Measurements from ENCODE around the gene CARD14. TPM values are rescaled to one million over a fixed set of nuclear protein-coding genes. Genes with fewer than 3 reads are reported as not detected.

The CARD14 gene
- total and polyA plus RNA-seq, 2 experiments from 2014 or later: 0.08 to 0.52 TPM

- 0 out of 2 replicates have a peak overlapping the region, but pooled peaks have one; percentile 23 for H3K4me2 ChIP-seq
- TF ChIP-seq NANOG (IDR thresholded peaks at IDR 0.05; ENCODE audit: borderline replicate concordance) (no peak), EZH2phosphoT487 (IDR thresholded peaks at IDR 0.05; ENCODE audit: unreplicated experiment) (no peak), ZNF114 (CRISPR knock-in tag; IDR thresholded peaks at IDR 0.05) (no peak), ETS1 (IDR thresholded peaks at IDR 0.05) (no peak)
- H3K4me1 ChIP-seq (ENCODE audit: insufficient read depth): peaks cover 22% of the 10 kb centered on the region
- H3K4me3 ChIP-seq: no peak overlapping the region
- H3K4me3 Mint-ChIP-seq: no peak overlapping the region
- no peak overlapping the region for H2AFZ ChIP-seq
- H3K27ac ChIP-seq (ENCODE audit: low read depth): no peak overlapping the region
- peaks cover 8% of the 10 kb centered on the region for H3K27me3 ChIP-seq (ENCODE audit: insufficient read depth)
- DNase-seq (ENCODE audit: low spot score) (no peak), ATAC-seq (no peak)
- H3K27ac Mint-ChIP-seq: no peak overlapping the region
- H3K27me3 Mint-ChIP-seq (ENCODE audit: insufficient read depth, low read depth, poor library complexity): peaks cover 15% of the 10 kb centered on the region
- H3K9me3 Mint-ChIP-seq: peaks cover 41% of the 10 kb centered on the region
- H3K4me1 Mint-ChIP-seq: peaks cover 36% of the 10 kb centered on the region
- H4K20me1 ChIP-seq (replicated peaks; ENCODE audit: insufficient read depth): peaks cover 6% of the 10 kb centered on the region; the same call in 1 of the 2 replicates
- 0 out of 2 replicates have a peak, but pooled peaks cover 6% of the 10 kb centered on the region for H3F3A ChIP-seq (replicated peaks; ENCODE audit: low read depth)
- H3K9me2 ChIP-seq (ENCODE audit: insufficient read depth): no peaks in the 10 kb centered on the region
- H3K79me2 ChIP-seq (replicated peaks; ENCODE audit: insufficient read depth): peaks cover 17% of the 10 kb centered on the region
- H3K36me3 Mint-ChIP-seq (ENCODE audit: low read depth): peaks cover 31% of the 10 kb centered on the region
- peaks cover 17% of the 10 kb centered on the region for H3K36me3 ChIP-seq (ENCODE audit: insufficient read depth)
Measured at GRCh38 chr17:80153004-80153403, 16.8 kb upstream of the CARD14 start.

GRCh38 chr17:80154166-80154565 lies 15.7 kb upstream of the CARD14 start:
- peaks cover 5% of the 10 kb centered on the region for H3K79me2 ChIP-seq (replicated peaks; ENCODE audit: insufficient read depth)
- 0 out of 2 replicates have a peak, but pooled peaks cover 5% of the 10 kb centered on the region for H4K20me1 ChIP-seq (replicated peaks; ENCODE audit: insufficient read depth)
- H2AFZ ChIP-seq: no peak overlapping the region
- peaks cover 26% of the 10 kb centered on the region for H3K4me1 ChIP-seq (ENCODE audit: insufficient read depth)
- peak; percentile 70 for DNase-seq (ENCODE audit: low spot score)
- H3K27ac ChIP-seq (ENCODE audit: low read depth): no peak overlapping the region
- 0 out of 2 replicates have a peak, but pooled peaks cover 5% of the 10 kb centered on the region for H3F3A ChIP-seq (replicated peaks; ENCODE audit: low read depth)
- TF ChIP-seq NANOG (IDR thresholded peaks at IDR 0.05; ENCODE audit: borderline replicate concordance) (no peak), CTCF (conservative IDR thresholded peaks at IDR 0.05; ENCODE audit: low read depth in 2 of 2) (no peak), EZH2 (IDR thresholded peaks at IDR 0.05; ENCODE audit: low read depth, unreplicated experiment) (no peak), CREB1 (CRISPR knock-in tag; IDR thresholded peaks at IDR 0.05; ENCODE audit: low read depth) (no peak), STAT1 (IDR thresholded peaks at IDR 0.05; ENCODE audit: unreplicated experiment) (no peak), ETS1 (IDR thresholded peaks at IDR 0.05) (no peak), POLR2AphosphoS5 (IDR thresholded peaks at IDR 0.05; ENCODE audit: low read depth) (no peak), ZNF331 (CRISPR knock-in tag; IDR thresholded peaks at IDR 0.05; ENCODE audit: low read depth) (no peak), JUNB (IDR thresholded peaks at IDR 0.05; ENCODE audit: unreplicated experiment) (no peak)
- H3K27me3 ChIP-seq (ENCODE audit: insufficient read depth): peaks cover 8% of the 10 kb centered on the region
- peaks cover 31% of the 10 kb centered on the region for H3K36me3 Mint-ChIP-seq (ENCODE audit: low read depth)
- no peaks in the 10 kb centered on the region for H3K9me2 ChIP-seq (ENCODE audit: insufficient read depth)
- H3K27ac Mint-ChIP-seq: peak overlapping the region; percentile 54; the same call in 1 of the 2 replicates
- H3K36me3 ChIP-seq (ENCODE audit: insufficient read depth): peaks cover 18% of the 10 kb centered on the region
- H3K4me2 ChIP-seq: peak overlapping the region; percentile 23
- peaks cover 14% of the 10 kb centered on the region for H3K27me3 Mint-ChIP-seq (ENCODE audit: insufficient read depth, low read depth, poor library complexity)
- peaks cover 36% of the 10 kb centered on the region for H3K4me1 Mint-ChIP-seq
- H3K9me3 Mint-ChIP-seq: peaks cover 41% of the 10 kb centered on the region
- peak; percentile 88 for ATAC-seq
- H3K4me3 Mint-ChIP-seq: peak overlapping the region; percentile 41
- H3K4me3 ChIP-seq: no peak overlapping the region
